Measurements from ENCODE around the gene IRX6.

Gene IRX6

DNA sequence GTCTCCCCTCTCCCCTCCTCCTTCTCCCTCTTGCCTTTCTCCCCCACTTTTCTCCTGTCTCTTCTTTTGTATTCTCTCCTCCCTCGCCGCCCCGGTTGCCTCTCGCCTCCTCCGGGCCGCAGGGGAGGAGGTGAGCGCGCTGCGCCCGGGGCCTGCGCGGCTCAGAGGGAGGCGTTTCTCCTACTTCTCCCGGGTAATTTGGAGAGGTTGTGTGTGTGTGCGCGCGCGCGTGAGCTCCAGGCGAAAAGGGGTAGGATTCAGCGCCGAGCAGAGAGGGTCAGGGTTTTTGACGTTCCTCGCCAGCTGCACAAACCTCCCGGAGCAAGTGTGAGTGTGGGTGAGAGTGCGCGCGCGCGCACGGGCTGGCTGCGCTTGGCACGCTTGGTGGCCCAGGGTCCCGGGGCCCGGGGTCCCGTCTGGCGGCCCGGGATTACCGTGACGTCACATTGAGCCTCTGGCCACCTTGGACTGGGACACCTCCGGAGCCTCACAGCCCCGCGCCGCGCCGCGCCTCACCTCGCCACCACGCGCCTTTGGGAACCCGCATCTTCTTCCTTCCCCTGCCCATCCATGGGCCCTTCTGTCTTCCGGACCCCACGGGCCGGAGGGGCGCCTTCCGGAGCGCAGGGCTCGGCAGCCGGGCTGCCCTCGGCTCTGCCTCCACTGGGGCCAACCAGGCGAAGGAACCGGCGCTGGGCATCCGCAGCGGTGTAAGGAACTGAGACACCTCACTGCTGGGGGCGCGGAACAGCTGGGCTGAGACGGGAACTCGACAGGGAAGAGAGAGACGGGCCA lies 479 bp downstream of the IRX6 start:
- no peak for DNase-seq (ENCODE audit: low spot score)

DNA sequence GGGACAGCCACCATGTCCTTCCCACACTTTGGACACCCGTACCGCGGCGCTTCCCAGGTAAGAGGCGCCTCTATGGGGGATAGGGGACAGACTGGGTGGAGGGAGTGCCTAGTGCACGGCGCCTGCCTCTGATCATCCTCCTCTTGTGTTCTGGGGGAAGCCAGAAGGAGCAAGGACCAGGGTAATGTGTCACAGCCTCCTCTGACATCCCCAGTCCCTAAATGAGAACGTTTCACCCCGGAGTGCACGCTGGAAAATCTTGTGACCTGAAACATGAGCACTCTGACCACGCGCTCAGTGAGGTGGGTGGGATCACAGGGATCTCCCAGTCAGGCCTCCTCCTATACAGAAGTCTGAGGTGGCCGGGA lies 1.1 kb downstream of the IRX6 start:
- no peak for DNase-seq (ENCODE audit: low spot score)

DNA sequence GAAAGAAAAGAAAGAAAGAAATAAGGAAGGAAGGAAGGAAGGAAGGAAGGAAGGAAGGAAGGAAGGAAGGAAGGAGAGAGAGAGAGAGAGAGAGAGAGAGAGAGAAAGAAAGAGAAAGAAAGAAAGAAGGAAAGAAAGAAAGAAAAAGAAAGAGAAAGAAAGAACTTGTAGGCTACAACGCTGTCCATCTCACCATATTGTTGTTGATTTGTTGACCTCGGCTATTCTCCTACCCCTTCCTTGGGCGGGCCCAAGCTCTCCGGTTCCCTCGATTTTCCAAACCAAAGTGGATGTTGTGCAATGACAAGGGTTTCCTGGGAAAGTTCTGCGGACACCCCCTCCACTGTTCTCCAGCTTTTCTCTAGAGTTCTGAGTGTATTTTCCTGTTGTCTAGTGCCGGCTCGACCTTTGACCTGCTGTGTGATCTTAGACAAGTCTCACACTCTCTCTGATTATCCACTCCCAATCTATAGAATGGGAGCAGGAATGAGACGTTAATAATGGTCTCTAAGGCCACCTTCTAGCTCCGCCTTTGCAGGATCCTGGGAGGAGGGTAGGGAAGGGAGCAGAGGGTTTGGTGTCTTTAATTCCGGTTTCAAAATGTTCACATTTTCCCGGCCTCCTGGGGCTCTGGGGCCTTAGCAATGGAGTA lies 1.6 kb downstream of the IRX6 start:
- DNase-seq (ENCODE audit: low spot score): no peak

DNA sequence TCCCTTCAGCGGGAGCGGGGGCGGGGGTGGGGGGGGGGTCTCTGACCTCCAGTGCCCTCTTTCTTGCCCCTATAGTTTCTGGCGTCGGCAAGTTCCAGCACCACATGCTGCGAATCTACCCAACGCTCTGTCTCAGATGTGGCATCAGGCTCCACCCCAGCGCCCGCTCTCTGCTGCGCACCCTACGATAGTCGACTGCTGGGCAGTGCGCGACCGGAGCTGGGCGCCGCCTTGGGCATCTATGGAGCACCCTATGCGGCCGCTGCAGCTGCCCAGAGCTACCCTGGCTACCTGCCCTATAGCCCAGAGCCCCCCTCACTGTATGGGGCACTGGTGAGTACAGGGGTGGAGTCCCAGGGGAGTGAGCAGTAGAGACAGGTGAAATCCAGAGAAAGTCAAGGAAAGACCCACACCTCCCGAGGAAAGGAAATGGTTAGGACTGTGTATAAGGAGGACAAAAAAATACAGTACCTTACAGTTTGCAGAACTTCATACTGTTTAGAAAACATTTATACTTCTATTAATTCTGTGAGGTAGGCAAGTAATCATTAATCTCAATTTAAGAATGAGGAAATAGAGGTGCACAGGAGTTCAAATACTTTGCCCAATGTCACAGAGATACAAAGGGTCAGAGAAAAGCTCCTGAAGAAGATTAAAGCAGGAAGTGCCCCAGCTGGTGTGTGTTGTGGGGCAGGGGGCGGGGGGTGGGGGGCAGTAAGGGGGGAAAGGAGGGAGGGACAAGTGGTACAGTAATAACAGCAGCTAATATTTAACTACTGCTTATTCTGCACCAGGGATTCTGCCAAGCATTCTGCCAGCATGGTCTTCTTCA lies 2.5 kb downstream of the IRX6 start:
- no peak for DNase-seq (ENCODE audit: low spot score)

DNA sequence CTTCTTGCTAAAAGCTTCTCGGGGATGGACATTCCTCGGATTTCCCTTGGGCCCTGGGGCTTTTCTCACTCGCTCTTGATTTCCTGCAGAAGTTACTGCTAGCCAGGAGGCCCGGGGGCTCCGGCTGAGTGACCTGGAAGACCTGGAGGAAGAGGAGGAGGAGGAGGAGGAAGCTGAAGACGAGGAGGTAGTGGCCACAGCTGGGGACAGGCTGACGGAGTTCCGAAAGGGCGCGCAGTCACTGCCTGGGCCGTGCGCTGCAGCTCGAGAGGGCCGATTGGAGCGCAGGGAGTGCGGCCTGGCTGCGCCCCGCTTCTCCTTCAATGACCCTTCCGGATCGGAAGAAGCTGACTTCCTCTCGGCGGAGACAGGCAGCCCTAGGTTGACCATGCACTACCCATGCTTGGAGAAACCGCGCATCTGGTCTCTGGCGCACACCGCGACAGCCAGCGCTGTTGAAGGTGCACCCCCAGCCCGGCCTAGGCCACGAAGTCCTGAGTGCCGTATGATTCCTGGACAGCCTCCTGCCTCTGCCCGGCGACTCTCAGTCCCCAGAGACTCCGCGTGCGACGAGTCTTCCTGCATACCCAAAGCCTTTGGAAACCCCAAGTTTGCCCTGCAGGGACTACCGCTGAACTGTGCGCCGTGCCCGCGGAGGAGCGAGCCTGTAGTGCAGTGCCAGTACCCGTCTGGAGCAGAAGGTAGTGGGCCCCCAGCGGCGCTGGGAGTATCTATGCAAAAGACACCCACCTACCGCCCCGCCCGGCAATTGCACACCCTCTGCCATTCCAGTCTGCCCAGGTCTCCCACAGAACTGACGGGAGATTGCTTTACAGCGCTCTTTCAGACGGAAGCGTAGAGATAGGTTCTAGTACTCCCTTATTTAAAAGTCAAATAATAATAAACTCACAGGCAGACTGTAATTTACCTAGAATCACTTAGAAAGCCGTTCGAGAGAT lies 4.9 kb downstream of the IRX6 start:
- DNase-seq (ENCODE audit: low spot score): no peak

DNA sequence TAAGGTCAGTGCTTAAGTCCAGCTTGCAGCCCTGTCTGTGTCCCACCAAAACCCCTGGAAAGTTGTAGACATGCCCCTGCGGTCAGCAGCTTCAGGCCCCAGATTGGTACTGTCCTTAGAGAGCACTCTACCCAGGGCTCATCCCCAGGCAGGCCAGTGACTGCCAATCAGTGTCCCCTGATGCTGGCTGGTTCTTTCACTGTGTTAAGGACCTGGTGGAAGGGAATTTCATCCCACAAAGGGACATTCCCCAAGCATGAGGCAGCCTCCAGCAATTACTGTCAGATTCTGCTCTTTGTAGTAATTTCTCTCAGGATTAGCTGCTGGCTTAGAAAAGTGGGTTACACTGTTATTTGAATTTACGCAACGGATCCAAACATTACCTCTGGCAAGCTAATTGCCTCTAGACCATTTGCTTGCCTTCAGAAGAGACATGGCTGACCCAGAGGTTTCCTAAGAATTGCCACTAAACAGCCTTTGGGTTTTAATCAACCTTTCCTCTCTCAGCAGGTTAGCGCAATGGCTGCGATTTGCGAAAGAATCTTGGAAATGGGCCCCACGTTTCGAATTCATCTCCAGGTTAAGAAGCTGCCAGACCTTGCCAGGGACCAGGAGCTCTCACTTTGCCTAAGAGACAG lies 5.9 kb downstream of the IRX6 start:
- DNase-seq (ENCODE audit: low spot score): no peak

DNA sequence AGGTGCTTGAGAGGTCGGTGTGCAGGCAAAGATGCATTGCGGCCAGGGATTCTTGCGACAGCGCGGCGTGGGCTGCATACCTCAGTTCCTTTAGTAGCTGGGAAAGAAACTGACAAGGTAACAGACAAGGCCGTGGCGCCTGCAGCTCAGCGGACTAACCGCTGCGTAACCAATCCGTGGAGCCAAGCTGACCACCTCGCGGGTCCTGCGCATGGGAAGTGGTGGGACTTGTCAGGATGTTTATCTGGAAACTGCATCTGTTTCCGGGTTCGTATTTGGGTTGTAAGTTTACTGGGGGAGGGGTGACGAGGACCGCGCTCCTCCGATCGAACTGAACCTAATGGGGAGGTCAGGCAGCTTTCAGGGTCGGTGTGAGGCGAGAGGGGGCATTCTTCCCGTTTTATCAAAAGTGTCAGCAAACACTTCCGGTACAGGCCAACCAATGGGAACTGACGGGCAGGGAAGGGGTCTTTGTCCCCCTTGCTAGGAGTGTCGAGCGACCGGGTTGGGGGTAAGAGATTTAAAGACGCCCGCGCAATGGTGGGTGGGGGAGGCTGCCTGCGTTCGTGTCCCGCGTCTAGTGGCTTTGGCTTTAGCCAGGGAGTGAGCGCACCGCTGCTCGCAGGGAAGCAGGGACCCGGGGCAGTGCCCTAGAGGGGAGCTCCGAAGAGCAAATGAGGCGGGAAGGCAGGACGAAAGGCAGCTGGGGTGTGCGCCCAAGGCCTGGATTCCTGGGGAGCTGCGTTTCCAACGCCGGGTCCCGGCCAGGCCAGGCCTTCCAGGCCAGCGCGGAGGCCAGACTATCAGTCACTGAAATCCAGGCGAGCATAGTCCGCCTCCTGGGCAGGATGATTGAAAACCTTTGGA lies 7.0 kb downstream of the IRX6 start:
- DNase-seq (ENCODE audit: low spot score): no peak

DNA sequence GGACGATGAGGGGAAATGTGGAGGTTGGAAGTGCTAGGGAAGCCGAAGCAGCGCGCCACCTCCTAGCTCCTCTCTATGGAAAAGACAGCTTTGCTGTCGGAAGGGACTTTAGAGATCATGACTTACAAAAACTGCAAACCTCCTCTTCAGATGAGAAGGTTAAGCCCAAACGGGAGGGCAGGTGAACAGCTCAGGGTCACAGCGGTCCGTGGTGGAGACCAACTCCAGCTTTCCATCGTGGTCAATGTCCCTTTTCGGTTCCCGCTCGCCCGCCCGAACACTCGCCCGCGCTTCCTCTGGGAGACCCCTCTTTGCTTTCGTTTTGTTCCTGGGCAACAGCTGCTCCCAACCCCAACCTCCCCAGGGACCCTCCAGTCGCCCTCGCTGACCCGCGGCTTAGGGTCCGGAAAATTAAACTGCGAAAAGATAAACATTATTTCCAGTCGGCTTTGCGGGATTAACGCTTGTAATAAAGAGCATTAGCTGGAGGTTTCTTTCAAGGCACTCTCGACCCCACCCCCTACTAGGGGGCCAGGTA lies 7.7 kb downstream of the IRX6 start:
- no peak for DNase-seq (ENCODE audit: low spot score)

DNA sequence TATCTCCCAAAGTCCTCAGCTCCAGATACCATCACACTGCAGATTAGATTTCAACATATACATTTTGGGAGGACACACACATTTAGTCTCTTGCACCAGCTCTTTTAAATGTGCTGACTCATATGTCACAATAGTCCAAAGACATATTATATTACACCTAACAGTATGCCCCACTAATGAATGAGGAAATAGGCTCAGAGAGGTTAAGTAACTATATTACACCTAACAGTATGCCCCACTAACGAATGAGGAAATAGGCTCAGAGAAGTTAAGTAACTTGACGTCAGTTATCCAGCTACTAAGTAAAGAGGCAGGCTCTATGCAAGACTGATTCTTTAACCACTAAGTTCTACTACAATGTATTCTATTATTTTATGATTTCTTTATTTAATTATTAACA lies 9.7 kb downstream of the IRX6 start:
- no peak for DNase-seq (ENCODE audit: low spot score)

DNA sequence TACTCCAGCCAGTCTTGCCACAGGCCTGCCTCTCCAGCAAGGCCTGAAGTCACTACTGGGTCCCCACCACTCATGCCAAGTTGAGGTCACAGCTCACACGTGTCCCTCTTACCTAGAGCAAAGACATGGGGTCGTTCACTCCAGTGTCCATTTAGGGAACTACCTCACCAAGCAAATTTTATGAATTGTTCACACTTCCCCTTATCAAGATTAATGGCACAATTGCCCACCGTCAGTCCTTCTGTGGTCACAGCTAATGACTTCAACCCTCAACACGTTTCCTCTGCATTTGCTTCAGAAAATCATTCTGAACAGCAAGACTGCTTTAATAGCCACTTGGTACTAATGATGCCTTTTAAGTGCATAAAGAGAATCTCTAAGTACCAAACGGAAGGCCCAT lies 14.6 kb downstream of the IRX6 start:
- DNase-seq (ENCODE audit: low spot score): no peak

DNA sequence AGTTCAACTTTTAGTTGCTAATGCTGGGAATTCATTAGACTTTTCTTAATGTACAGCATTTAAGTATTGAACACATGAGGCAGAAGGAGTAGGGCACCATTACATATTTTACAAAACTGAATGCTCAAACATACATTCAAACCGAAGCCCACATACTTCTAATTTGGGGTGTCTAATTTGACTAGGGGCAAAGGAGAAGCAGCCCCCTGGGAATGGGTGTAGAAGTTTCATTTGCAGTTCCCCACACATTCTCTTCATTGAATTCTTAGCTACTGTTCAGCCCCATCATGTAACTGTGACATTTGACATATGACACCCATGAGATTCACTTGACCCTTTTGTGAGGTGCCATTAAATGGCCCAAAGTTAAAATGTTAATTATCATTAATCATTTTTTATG lies 16.4 kb downstream of the IRX6 start:
- DNase-seq (ENCODE audit: low spot score): no peak

DNA sequence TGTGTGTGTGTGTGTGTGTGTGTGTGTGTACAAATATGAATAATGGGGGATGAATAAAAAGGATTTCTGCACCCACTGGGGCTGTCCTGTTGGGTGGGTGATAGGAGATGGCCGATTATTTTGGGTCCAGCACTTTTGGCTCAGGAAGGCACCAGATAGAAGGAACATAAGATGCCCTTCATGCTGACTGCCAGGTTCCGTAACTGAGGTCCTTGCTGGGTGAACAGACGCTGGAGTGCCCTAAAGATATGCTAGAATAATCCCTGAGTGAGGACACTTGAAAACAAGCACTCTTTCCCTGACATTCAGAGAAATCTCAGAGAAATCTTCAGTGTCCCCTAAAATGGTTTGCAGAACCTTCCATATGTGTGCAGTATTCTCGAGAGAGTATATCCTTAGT lies 17.7 kb downstream of the IRX6 start:
- DNase-seq (ENCODE audit: low spot score): no peak

DNA sequence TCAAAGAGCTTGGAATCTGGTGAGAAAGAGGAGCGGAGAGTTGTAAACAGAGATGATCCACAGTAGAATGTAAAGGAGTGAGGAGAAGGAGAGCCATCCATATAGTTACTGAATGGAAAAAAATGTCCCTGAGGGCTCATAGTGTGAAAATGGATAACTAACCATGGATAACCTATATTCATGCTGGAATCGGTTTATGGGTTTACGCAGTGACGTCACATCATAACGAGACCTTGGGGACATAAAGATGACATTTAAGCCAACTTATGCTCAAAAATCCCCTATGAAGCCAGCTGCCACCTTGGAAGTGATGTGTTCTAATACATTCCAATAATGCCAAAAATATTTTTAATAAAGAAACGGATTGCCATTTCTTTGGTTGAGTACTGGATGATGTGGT lies 22.5 kb downstream of the IRX6 start:
- no peak for DNase-seq (ENCODE audit: low spot score)

DNA sequence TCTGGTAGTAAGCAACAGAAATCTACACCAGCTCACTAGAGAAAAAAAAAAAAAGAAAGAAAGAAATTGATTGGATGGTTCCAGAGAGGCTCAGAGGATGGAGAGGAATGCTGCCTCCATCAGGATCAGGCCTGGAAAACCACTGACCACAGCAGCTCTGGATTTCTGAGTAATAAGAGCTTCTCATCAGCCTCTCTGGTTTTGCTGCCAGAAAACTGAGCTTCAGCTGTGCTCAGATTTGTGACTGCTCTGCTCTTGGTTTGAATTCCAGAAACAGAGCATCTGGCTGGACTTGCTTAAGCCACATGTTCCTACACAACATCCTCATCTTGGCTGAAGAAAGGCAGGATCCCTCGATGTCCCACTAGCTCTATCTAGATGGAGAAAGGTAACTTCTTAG lies 25.9 kb downstream of the IRX6 start:
- DNase-seq (ENCODE audit: low spot score): no peak

DNA sequence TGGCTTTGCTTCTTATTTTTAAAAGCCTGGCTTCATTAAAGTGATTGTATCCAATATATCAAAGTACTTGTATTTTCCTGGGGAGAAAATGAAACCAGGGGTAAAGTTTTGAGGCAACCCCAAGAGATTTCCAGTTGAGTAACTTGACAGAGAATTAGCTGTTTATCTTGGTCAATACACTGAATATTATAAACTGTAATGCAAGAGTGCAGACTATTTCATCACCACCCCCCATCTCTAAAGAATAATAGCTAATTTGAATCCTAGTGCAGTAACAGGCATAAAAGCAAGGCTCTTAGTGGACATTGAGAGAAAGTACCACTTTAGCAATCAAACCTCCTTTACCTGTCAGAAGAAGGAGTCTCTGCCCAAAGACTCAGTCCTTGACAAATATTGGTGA lies 27.0 kb downstream of the IRX6 start:
- DNase-seq (ENCODE audit: low spot score): no peak

DNA sequence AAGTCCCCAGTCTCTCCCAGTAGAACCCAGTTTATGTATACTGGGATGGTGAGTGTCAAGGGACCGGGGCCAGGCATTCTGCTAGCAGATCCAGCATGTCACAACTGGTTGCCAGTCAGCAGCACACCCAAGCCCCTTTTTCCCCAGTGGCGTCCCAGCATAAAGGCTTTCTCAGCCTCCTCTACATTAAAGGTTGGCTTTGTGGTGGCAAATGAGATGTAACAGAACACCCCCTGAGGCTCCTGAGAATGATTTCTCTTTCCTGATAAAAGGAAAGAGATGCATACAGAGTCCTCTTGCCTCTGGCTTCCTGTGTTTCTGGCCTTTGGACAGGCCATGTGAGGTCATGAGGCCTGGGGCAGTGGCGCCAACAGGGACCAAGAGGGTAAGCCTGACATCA lies 27.9 kb downstream of the IRX6 start:
- DNase-seq (ENCODE audit: low spot score): no peak

DNA sequence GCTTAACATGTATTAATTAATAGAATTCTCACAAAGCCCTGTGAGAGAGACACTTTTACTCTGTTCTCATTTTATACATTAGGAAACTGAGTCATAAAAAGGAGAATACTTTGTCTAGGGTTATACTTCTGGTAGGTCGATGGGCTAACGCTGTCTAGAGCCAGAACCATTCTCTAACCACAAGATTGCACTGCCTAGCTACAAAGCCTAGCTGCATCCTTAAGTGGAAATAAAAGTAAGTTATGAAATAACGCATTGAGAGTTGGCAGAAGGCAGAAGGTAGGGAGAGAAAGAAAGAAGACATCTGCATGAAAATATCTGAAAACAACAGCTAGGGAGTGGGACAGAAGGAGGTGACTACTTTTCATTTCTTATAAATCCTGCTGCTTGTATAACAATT lies 33.2 kb downstream of the IRX6 start:
- DNase-seq (ENCODE audit: low spot score): no peak

DNA sequence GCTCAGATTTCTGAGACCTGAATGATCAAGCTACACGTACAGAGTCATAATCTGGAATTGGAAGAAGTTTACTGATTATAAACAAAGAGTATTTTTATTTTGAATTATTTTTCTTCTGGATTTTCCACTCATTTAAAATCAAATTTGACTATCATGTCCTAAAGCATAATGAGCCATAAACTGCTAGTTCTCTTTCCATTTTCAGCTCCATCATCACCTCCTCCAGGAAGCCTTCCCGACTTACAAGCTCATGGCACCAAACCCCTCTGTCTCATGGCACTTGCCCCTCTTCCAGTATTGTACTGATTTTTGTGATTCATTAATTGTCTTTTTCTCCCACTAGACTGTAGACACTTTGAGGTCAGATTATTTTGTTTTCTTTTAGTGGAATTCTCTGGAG lies 35.9 kb downstream of the IRX6 start:
- DNase-seq (ENCODE audit: low spot score): no peak

DNA sequence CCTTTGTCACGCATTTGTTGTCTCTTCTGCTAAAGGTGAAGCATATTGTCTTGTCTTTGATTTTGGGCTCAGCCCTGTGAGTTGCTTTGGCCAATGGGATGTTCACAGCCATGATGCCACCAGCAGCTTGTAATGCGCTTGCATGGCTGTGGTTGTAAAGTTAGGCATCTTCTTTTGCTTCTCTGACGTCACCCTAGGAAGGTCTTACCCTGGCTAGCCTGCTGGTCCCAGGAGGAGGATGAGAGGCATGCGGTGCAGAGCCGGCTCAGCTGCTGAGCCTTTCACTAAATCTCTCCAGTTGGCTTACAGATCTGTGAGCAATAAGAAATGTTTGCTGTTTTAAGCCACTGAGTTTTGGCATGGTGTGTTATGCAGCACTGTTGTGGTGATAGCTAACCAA lies 40.8 kb downstream of the IRX6 start:
- no peak for DNase-seq (ENCODE audit: low spot score)

DNA sequence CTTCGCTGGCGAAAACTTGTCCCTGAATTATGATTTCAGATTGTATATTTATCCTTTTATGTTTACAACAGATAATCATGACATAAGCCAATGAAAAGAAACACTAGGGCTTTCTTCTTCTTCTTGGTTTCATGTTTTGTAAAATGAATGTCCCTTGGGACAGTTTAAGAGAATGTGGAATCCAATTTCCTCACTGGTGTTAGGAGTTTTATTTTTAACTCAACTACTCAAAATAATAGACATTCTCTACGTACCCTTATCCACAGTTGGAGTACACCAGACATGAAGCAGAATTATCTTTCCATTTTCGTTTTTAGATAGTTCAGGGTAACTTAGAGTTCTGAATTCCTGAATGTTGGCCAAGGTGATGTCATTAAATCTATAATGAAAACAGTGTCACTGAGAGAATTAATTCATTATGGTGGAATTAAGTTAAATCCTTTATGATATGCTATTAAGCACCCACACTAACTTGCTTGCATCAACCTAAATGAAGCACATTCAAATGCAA lies 43.4 kb downstream of the IRX6 start:
- DNase-seq (ENCODE audit: low spot score): no peak
